Neuron (in vitro differentiated cells): ENCODE measurements around the gene MIB1.

Experiments
- H2AFZ ChIP-seq: one replicate; pipeline ENCODE4 v1.6.1; 2013; ENCODE audit warnings: low read depth, mild to moderate bottlenecking, inconsistent platforms, low read length, moderate library complexity
- H3K27me3 ChIP-seq: one replicate; pipeline ENCODE4 v1.6.1; 2013; ENCODE audit warnings: low read length; ENCODE audit not compliant: insufficient read depth
- H3K36me3 ChIP-seq: one replicate; pipeline ENCODE4 v1.6.1; 2013; ENCODE audit warnings: low read length; ENCODE audit not compliant: insufficient read depth
- H3K4me1 ChIP-seq: one replicate; pipeline ENCODE4 v1.6.1; 2013; ENCODE audit warnings: low read length; ENCODE audit not compliant: insufficient read depth
- H3K4me3 ChIP-seq: 2 replicates; pipeline ENCODE4 v1.5.1; 2013; ENCODE audit warnings: mild to moderate bottlenecking, low read length, moderate library complexity
- H3K9me3 ChIP-seq: one replicate; pipeline ENCODE4 v1.6.1; 2013; ENCODE audit warnings: low read length

MIB1 gene

DNA sequence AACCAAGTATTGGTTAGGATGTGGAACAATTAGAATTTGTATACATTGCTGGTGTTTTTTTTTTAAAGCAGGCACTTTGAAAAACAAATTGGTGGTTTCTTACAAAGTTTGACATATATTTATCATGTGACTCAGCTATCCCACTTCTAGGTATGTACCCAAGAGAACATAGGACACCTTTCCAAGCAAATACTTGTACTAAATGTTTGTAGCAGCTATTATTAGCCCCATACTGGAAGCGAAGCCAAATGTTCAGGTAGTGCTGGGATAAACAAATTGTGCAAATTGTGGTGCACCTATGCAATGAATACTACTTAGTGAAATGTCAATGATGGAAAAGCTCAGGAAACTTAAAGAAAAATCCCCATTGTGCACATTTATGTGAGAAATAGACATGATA is 101.0 kb downstream of the MIB1 start:
- Histone ChIP-seq H2AFZ (no peak overlapping the region), H3K27me3 (no peaks in the 10 kb centered on the region), H3K9me3 (no peaks in the 10 kb centered on the region), H3K4me3 (no peak overlapping the region), H3K36me3 (peaks cover 72% of the 10 kb centered on the region), H3K4me1 (no peaks in the 10 kb centered on the region)

DNA sequence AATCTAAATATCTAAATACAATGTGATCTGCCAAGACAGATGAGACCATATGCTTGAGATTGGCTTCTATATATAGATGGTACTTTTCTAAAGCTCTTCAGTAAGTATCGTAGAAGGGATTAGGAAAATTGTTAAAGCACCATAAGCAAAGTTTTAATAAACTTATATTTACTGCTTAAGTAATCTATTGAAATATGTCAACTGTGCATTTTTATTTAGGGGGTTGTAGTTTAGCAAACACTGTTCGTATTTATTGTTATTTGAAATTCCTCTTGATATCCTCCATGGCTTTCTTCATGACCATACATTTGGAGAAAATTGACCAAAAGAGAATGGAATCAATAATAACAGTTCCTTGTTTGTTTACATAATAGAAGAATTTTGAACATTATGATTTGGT is 102.7 kb downstream of the MIB1 start:
- Histone ChIP-seq H3K27me3 (no peaks in the 10 kb centered on the region), H2AFZ (no peak overlapping the region), H3K4me3 (no peak overlapping the region), H3K36me3 (peaks cover 80% of the 10 kb centered on the region), H3K9me3 (no peaks in the 10 kb centered on the region), H3K4me1 (no peaks in the 10 kb centered on the region)

DNA sequence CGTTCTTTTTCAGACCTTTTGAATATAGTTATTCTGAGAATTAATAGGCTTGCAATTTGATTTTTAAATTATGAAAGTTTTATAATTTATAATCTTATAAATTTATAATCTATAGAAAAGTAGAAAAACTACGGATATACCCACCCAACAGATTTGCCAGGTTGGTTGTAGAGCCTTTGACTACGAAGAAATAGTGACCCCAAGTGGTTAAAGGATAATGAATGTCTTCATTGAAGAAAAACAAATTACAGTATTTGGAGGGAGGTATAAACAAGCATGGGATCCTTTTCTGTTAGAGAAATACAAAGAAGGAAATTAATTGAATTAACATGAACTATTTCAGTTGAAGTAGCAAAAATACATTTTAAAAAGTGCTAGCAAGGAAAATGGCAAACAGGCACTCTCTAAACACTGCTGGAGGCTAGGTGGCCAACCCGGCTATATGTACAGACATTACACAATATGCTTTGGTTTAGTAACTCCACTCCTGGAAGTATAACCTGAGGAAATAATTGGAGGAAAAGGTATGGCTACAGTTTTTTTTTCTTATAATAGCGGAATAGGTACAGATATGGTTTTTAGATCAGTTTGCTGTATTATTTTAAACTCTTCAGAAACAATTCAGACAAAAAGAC is 110.9 kb downstream of the MIB1 start:
- Histone ChIP-seq H2AFZ (no peak overlapping the region), H3K4me3 (no peak overlapping the region), H3K36me3 (peaks cover 49% of the 10 kb centered on the region), H3K9me3 (no peaks in the 10 kb centered on the region), H3K4me1 (peaks cover 9% of the 10 kb centered on the region), H3K27me3 (no peaks in the 10 kb centered on the region)

DNA sequence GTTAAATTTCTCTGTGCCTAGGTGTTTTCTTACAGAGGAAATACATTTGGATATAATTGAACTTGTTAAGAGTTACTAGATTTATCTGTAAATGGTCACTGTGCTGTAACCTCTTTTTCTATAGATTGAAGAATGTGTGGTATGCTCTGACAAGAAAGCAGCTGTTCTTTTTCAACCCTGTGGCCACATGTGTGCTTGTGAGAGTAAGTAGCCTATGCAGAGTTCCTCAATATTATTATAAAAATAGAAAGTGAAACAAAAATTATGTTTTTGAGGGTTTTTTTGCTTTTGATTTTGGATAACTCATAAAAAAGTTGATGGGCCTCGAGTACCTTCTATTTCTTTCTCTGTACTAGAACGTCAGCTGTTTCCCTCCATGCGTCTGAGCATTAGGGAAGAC is 112.4 kb downstream of the MIB1 start:
- Histone ChIP-seq H3K9me3 (no peaks in the 10 kb centered on the region), H3K4me3 (no peak overlapping the region), H2AFZ (no peak overlapping the region), H3K4me1 (peaks cover 9% of the 10 kb centered on the region), H3K27me3 (no peaks in the 10 kb centered on the region), H3K36me3 (peaks cover 50% of the 10 kb centered on the region)

DNA sequence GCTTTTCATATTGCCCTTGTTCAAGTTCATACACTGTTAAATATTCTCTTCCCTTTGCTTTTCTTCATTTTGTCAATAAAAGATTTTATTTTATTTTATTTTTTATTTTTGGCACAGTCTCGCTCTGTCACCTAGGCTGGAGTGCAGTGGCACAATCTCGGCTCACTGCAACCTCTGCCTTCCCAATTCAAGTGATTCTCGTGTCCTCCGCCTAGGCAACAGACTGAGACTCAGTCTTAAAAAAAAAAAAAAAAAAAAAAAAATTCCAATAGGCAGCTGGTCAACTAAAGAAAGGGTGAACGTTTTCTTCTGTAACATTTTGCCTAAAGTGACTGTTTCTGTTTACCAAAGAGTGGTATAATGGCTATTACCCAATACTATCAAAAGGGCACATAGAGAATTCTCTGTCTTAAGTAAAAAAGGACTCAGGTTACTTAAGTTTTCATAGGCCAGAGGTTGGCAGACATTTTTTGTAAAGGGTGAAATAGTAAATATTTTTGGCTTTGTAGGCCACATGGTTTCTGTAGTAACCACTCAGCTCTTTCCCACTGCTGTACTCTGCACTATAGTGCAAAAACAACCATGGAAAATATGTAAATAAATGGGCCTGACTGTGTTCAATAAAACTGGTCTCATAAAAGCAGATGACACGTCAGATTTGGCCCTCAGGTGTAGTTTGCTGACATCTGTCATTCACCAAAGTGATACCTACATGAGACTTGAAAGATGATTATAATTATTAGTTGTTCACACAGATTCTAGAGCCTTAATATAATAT is 113.4 kb downstream of the MIB1 start:
- no peak overlapping the region for H3K4me3 ChIP-seq
- H3K27me3 ChIP-seq = no peaks in the 10 kb centered on the region
- H3K9me3 ChIP-seq = no peaks in the 10 kb centered on the region
- peaks cover 51% of the 10 kb centered on the region for H3K36me3 ChIP-seq
- H3K4me1 ChIP-seq = peaks cover 9% of the 10 kb centered on the region
- H2AFZ ChIP-seq = no peak overlapping the region

DNA sequence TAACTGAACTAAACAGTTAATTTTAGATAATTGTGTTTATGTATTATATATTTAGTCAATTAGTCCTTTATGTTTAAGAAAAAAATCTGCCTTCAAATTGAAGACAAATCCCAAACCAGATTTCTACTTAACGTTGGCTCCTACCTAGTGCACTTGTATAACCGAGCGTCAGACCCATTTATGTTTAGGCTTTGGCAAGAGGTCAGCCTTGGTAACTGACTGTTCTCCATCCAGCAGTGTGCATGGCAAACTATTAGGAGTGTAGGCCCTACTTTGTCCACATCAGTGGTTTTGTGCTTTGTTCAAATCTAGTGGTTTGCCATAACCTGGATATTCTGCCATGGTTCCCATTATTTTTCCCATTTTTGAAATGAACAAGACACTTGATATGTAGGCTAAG is 114.8 kb downstream of the MIB1 start:
- Histone ChIP-seq H2AFZ (no peak overlapping the region), H3K9me3 (no peaks in the 10 kb centered on the region), H3K4me1 (peaks cover 9% of the 10 kb centered on the region), H3K27me3 (no peaks in the 10 kb centered on the region), H3K36me3 (peaks cover 53% of the 10 kb centered on the region), H3K4me3 (no peak overlapping the region)

DNA sequence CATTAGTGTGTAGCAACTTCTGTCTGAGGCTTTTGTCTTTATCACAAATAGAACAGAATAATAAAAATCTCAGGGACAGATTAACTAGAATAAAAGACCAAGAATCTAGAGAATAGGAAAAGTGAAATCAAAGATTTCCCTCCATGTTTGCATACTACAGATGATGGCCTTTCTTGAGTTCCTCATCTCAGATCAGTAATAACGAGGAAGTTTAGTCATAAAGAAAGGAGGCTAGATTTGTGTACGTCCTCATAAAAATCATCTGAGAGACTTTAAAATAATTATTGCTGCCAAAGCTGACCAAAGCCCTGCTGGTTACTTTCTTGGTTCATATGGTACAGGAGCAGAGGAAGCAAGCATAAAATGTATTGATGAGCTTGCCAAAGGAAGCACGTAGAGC is 117.3 kb downstream of the MIB1 start:
- Histone ChIP-seq H3K4me1 (peaks cover 7% of the 10 kb centered on the region), H3K4me3 (no peak overlapping the region), H3K9me3 (peaks cover 4% of the 10 kb centered on the region), H3K36me3 (peaks cover 74% of the 10 kb centered on the region), H2AFZ (no peak overlapping the region), H3K27me3 (no peaks in the 10 kb centered on the region)

DNA sequence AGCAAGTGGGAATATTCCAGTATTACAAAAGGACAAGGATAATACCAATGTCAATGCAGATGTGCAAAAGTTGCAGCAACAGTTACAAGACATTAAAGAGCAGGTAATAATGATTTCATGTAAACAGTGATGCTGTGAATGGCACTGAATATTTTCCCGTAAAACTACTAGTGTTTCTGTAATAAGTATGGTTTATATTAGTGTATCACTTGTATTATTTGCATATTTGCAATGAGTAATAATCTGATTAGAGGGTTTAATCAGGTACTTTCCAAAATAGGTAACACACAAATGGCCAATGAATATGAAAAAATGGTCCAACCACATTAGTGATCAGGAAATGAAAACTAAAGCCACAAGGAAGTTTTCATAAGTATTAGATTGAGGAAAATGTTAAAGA is 118.0 kb downstream of the MIB1 start:
- Histone ChIP-seq H3K4me3 (no peak overlapping the region), H2AFZ (no peak overlapping the region), H3K4me1 (peaks cover under 1% of the 10 kb centered on the region), H3K9me3 (peaks cover 10% of the 10 kb centered on the region), H3K27me3 (no peaks in the 10 kb centered on the region), H3K36me3 (peaks cover 78% of the 10 kb centered on the region)

DNA sequence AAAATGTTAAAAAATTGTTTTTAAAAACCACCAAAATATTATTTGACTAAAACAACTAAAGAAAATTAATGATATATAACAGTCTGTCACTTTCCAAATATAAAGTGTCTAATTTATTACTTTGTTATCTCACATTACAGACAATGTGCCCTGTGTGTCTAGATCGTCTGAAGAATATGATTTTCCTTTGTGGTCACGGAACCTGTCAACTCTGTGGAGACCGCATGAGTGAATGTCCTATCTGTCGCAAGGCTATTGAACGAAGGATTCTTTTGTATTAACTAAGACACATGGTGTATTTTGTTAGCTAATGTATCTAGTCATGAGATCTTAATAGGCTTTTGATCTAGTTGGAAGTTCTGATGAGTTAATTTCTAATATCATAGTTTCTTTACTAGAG is 123.8 kb downstream of the MIB1 start:
- H3K4me1 ChIP-seq = no peaks in the 10 kb centered on the region
- peaks cover 10% of the 10 kb centered on the region for H3K9me3 ChIP-seq
- H3K4me3 ChIP-seq = no peak overlapping the region
- H2AFZ ChIP-seq = no peak overlapping the region
- no peaks in the 10 kb centered on the region for H3K27me3 ChIP-seq
- H3K36me3 ChIP-seq = peaks cover 61% of the 10 kb centered on the region

DNA sequence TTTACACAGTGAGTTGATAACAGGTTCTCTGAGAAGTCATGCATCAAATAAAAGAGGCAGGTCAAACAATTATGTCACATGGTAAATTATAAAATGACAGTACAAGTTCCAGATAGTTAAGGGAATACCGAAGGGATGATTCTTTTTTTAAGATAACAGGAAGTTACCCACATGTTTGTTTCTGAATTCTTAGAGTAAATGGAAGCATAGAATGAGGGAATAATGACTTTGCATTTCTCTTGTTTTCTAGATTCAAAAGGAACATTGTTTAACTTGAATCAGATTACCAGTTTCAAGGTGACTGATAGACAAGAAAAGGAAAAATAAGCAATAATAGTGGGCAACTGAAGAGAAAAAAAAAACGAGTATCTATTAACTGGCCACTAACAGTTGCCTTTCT is 124.5 kb downstream of the MIB1 start:
- Histone ChIP-seq H3K4me3 (no peak overlapping the region), H3K9me3 (peaks cover 10% of the 10 kb centered on the region), H3K27me3 (no peaks in the 10 kb centered on the region), H3K4me1 (no peaks in the 10 kb centered on the region), H3K36me3 (peaks cover 59% of the 10 kb centered on the region), H2AFZ (no peak overlapping the region)

DNA sequence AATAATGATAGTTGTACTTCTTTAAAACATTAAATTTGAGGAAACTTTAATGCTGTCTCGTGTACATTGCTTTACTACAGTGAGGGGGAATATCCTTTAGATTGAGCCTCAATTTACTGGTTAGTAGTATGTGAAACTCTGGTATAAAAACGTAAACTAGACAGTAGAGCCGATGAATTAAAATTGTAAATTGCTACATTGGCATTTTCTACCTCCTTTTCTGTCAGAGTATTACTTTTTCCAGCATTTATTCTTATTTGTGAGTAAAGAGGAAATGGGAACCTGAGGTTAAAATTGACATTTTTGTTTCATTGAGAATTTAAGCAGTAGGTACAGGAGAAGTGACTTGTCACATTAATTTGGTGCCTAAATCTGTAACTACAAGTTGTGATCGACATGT is 128.2 kb downstream of the MIB1 start:
- Histone ChIP-seq H3K36me3 (peaks cover 35% of the 10 kb centered on the region), H3K4me3 (no peak overlapping the region), H3K4me1 (no peaks in the 10 kb centered on the region), H3K9me3 (no peaks in the 10 kb centered on the region), H2AFZ (no peak overlapping the region), H3K27me3 (no peaks in the 10 kb centered on the region)

DNA sequence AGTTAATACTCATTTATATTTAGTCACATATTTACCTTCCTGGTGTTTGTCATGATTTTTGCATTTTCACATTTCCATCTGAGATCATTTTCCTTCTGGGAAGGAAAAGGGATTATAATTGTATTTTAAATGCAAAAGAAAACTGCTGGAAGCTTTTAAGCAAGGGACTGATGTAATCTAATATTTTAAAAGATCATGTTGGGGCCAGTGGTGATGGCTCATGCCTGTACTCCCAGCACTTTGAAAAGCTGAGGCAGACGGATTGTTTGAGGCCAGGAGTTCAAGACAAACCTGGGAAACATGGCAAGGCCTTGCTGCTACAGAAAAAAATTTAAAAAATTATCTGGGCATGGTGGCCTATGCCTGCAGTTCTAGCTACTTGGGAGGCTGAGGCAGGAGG is 149.0 kb downstream of the MIB1 start:
- H3K4me3 ChIP-seq = no peak overlapping the region
- no peaks in the 10 kb centered on the region for H3K36me3 ChIP-seq
- H3K27me3 ChIP-seq = no peaks in the 10 kb centered on the region
- H3K9me3 ChIP-seq = no peaks in the 10 kb centered on the region
- H3K4me1 ChIP-seq = no peaks in the 10 kb centered on the region
- no peak overlapping the region for H2AFZ ChIP-seq

DNA sequence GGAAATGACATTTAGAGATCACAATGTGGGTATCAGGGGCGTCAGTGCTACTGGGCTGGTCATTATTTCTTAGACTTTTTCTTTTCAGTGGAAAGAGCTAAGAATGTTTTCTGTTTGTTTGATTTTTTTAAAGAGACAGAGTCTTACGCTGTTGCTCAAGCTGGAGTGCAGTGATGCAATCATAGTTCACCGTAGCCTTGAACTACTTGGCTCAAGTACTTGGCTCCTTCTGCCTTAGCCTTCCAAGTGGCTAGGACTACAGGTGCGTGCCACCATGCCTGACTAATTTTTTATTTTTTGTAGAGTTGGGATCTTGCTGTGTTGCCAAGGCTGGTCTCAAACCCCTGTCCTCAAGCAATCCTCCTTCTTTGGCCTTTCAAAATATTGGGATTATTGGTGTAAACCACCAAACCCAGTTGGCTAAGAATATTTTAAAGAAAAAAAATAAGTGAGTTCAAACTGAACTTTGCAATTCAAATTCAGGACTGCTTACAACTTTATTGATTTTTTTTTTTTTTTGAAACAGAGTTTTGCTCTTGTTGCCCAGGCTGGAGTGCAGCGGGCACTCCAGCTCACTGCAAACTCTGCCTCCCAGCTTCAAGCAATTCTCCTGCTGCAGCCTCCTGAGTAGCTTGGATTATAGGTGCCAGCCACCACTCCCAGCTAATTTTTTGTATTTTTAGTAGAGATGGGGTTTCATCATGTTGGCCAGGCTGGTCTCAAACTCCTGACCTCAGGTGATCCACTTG is 154.2 kb downstream of the MIB1 start:
- no peaks in the 10 kb centered on the region for H3K4me1 ChIP-seq
- no peaks in the 10 kb centered on the region for H3K36me3 ChIP-seq
- H3K4me3 ChIP-seq = no peak overlapping the region
- H3K27me3 ChIP-seq = no peaks in the 10 kb centered on the region
- H2AFZ ChIP-seq = no peak overlapping the region
- H3K9me3 ChIP-seq = no peaks in the 10 kb centered on the region
